IPS-18a (cell line): Measurements from ENCODE around the gene USP28.

Experiments
- H3K27ac ChIP-seq: one replicate; pipeline ENCODE4 v1.5.1; 2013; ENCODE audit warnings: low read length
- H3K27me3 ChIP-seq: one replicate; pipeline ENCODE4 v1.6.1; 2013; ENCODE audit warnings: mild to moderate bottlenecking, low read length; ENCODE audit not compliant: control insufficient read depth, insufficient read depth
- H3K36me3 ChIP-seq: one replicate; pipeline ENCODE4 v1.6.1; 2013; ENCODE audit warnings: low read depth, low read length; ENCODE audit not compliant: control insufficient read depth
- H3K4me1 ChIP-seq: one replicate; pipeline ENCODE4 v1.6.1; 2013; ENCODE audit warnings: low read depth, low read length; ENCODE audit not compliant: control insufficient read depth
- H3K4me3 ChIP-seq: one replicate; pipeline ENCODE4 v1.5.1; 2013; ENCODE audit warnings: low read length
- H3K9ac ChIP-seq: one replicate; pipeline ENCODE4 v1.6.1; 2013; ENCODE audit warnings: mild to moderate bottlenecking, low read length, moderate library complexity
- H3K9me3 ChIP-seq: one replicate; pipeline ENCODE4 v1.6.1; 2013; ENCODE audit warnings: low read depth, low read length; ENCODE audit not compliant: control insufficient read depth

Gene USP28

DNA sequence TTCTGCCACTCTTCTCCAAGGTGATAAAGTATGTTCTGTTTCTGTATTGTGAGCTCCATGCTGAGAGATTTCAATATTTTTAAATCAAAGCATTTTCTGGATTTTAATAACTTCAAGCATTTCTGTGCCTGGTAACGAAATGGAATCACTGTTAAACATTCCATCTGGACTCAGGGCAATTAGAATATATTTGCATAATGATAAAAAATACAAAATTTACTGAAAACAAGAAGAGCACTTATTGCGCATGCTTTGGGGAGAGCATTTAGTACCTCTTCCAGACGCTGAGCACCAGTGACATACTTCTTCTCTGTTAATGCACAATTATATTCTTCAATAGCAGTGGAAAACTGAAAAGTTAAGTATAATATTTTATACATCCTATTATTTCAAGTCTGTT, 115.1 kb downstream of the USP28 start:
- peaks cover 55% of the 10 kb centered on the region for H3K36me3 ChIP-seq
- no peak overlapping the region for H3K9ac ChIP-seq
- no peaks in the 10 kb centered on the region for H3K27me3 ChIP-seq

DNA sequence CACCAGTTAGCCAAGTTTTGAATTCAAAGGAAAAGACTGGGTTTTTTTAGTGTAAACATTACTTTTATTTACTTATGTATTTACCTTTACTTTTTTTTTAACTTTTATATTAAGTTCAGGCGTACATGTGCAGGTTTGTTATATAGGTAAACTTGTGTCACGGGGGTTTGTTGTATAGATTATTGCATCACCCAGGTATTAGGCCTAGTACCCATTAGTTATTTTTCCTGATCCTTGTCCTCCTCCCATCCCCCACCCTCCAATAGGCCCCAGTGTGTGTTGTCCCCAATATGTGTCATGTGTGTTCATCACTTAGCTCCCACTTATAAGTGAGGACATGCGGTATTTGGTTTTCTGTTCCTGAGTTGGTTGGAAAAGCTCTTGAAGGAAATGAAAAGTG, 122.4 kb downstream of the USP28 start:
- no peak overlapping the region for H3K27ac ChIP-seq
- no peaks in the 10 kb centered on the region for H3K27me3 ChIP-seq
- no peaks in the 10 kb centered on the region for H3K9me3 ChIP-seq
- H3K9ac ChIP-seq: no peak overlapping the region
- H3K36me3 ChIP-seq: peaks cover 34% of the 10 kb centered on the region
- H3K4me3 ChIP-seq: no peak overlapping the region
- H3K4me1 ChIP-seq: no peaks in the 10 kb centered on the region

More for the DNA sequence above, 115.1 kb downstream of the USP28 start:
- H3K9me3 ChIP-seq: no peaks in the 10 kb centered on the region
- H3K27ac ChIP-seq: no peak overlapping the region
- H3K4me3 ChIP-seq: no peak overlapping the region
- H3K4me1 ChIP-seq: no peaks in the 10 kb centered on the region
